ENCODE results near the gene FIGNL2. TPM values are rescaled to one million over a fixed set of nuclear protein-coding genes. Genes with fewer than 3 reads are reported as not detected.

The FIGNL2 gene
- polyA plus RNA-seq, 1 experiment: 0.26 TPM

- Histone ChIP-seq H3K4me3 (ENCODE audit: low read depth, low read length) (no peak overlapping the region), H3K9me3 (ENCODE audit: control insufficient read depth, insufficient read depth, low read length) (no peaks in the 10 kb centered on the region), H3K27ac (ENCODE audit: low read depth, low read length) (no peak overlapping the region), H3K27me3 (ENCODE audit: control insufficient read depth, insufficient read depth, low read length) (no peaks in the 10 kb centered on the region)
- no peak for DNase-seq (ENCODE audit: low read depth, low spot score)
- TF ChIP-seq CTCF (IDR thresholded peaks at IDR 0.05; ENCODE audit: low read depth, low read length): no peak
- ChIA-PET CTCF (no interaction called here), POLR2A (no interaction called here)
These were observed 63.8 kb downstream of the FIGNL2 start for GRCh38 chr12:51784688-51785087.

GRCh38 chr12:51779876-51780275 is 68.6 kb downstream of the FIGNL2 start:
- ChIA-PET CTCF (no interaction called here), POLR2A (no interaction called here)
- H3K9me3 ChIP-seq (ENCODE audit: control insufficient read depth, insufficient read depth, low read length): no peaks in the 10 kb centered on the region
- no peak overlapping the region for H3K4me3 ChIP-seq (ENCODE audit: low read depth, low read length)
- DNase-seq (ENCODE audit: low read depth, low spot score): no peak
- H3K27me3 ChIP-seq (ENCODE audit: control insufficient read depth, insufficient read depth, low read length): no peaks in the 10 kb centered on the region
- H3K27ac ChIP-seq (ENCODE audit: low read depth, low read length): no peak overlapping the region
- no peak for TF ChIP-seq CTCF (IDR thresholded peaks at IDR 0.05; ENCODE audit: low read depth, low read length)

GRCh38 chr12:51777973-51778372 is 70.5 kb downstream of the FIGNL2 start:
- TF ChIP-seq CTCF (IDR thresholded peaks at IDR 0.05; ENCODE audit: low read depth, low read length): no peak
- H3K9me3 ChIP-seq (ENCODE audit: control insufficient read depth, insufficient read depth, low read length): peaks cover 11% of the 10 kb centered on the region
- no peak overlapping the region for H3K4me3 ChIP-seq (ENCODE audit: low read depth, low read length)
- DNase-seq (ENCODE audit: low read depth, low spot score): no peak
- no peak overlapping the region for H3K27ac ChIP-seq (ENCODE audit: low read depth, low read length)
- H3K27me3 ChIP-seq (ENCODE audit: control insufficient read depth, insufficient read depth, low read length): no peaks in the 10 kb centered on the region
- CTCF ChIA-PET: no interaction called here
- POLR2A ChIA-PET: no interaction called here

GRCh38 chr12:51777457-51777856 is 71.1 kb downstream of the FIGNL2 start:
- TF ChIP-seq CTCF (IDR thresholded peaks at IDR 0.05; ENCODE audit: low read depth, low read length): no peak
- no peaks in the 10 kb centered on the region for H3K27me3 ChIP-seq (ENCODE audit: control insufficient read depth, insufficient read depth, low read length)
- ChIA-PET CTCF (no interaction called here), POLR2A (no interaction called here)
- no peak overlapping the region for H3K27ac ChIP-seq (ENCODE audit: low read depth, low read length)
- H3K9me3 ChIP-seq (ENCODE audit: control insufficient read depth, insufficient read depth, low read length): peaks cover 11% of the 10 kb centered on the region
- no peak for DNase-seq (ENCODE audit: low read depth, low spot score)
- no peak overlapping the region for H3K4me3 ChIP-seq (ENCODE audit: low read depth, low read length)

GRCh38 chr12:51774933-51775332 is 73.6 kb downstream of the FIGNL2 start:
- CTCF ChIA-PET: no interaction called here
- Histone ChIP-seq H3K27me3 (ENCODE audit: control insufficient read depth, insufficient read depth, low read length) (no peaks in the 10 kb centered on the region), H3K27ac (ENCODE audit: low read depth, low read length) (no peak overlapping the region), H3K4me3 (ENCODE audit: low read depth, low read length) (no peak overlapping the region), H3K9me3 (ENCODE audit: control insufficient read depth, insufficient read depth, low read length) (peaks cover 11% of the 10 kb centered on the region)
- POLR2A ChIA-PET: no interaction called here
- no peak for TF ChIP-seq CTCF (IDR thresholded peaks at IDR 0.05; ENCODE audit: low read depth, low read length)
- no peak for DNase-seq (ENCODE audit: low read depth, low spot score)

All from AG04450 (cell line).